C1 segment of cervical spinal cord (tissue), 14 donors: ENCODE measurements around the gene MAP2K2.
"Not testable (repeated sequence)": the region's sequence is repeated elsewhere in the genome, so short reads cannot be mapped to it uniquely, and the experiment has no call there.

Experiments used
- DNase-seq, 14 donors: peaks; one replicate each; lab custom pipeline; 2025; lab: John Stamatoyannopoulos, UW

MAP2K2 gene

GRCh38 chr19:4123615-4124568 is at the start of gene MAP2K2:
TSS of gene MAP2K2 (minus strand) at chr19:4124122. CDS start at chr19:4123875, 247 bp downstream.
- peak; percentile 16 to 96 (median 88) for DNase-seq

- DNase-seq = peak in 3 of 14 donors; percentile 1 to 7 (median 6)
These were observed 49.0 kb upstream of the MAP2K2 start for GRCh38 chr19:4172861-4173473.

- no peak for DNase-seq
These were observed 47.8 kb upstream of the MAP2K2 start for GRCh38 chr19:4171676-4172075.

GRCh38 chr19:4164262-4164661 is 40.3 kb upstream of the MAP2K2 start:
- no peak for DNase-seq

GRCh38 chr19:4161415-4162077 is 37.6 kb upstream of the MAP2K2 start:
- DNase-seq = no peak

GRCh38 chr19:4157971-4158370 is 34.0 kb upstream of the MAP2K2 start:
- not testable (repeated sequence) for DNase-seq

- DNase-seq = no peak
These were observed 33.2 kb upstream of the MAP2K2 start for GRCh38 chr19:4157164-4157563.

- DNase-seq = no peak
These were observed 30.8 kb upstream of the MAP2K2 start for GRCh38 chr19:4154571-4155312.

- no peak for DNase-seq
These were observed 28.5 kb upstream of the MAP2K2 start for GRCh38 chr19:4152241-4152998.

GRCh38 chr19:4151623-4152022 is 27.7 kb upstream of the MAP2K2 start:
- no peak for DNase-seq

- no peak for DNase-seq
These were observed 25.8 kb upstream of the MAP2K2 start for GRCh38 chr19:4149518-4150288.

GRCh38 chr19:4144666-4145249 is 20.8 kb upstream of the MAP2K2 start:
- no peak for DNase-seq

GRCh38 chr19:4142916-4143315 is 19.0 kb upstream of the MAP2K2 start:
- DNase-seq = not testable (repeated sequence)

GRCh38 chr19:4140237-4140711 is 16.4 kb upstream of the MAP2K2 start:
- peak in 1 of 14 donors; percentile 5 for DNase-seq

GRCh38 chr19:4139614-4140236 is 15.8 kb upstream of the MAP2K2 start:
- DNase-seq = peak in 11 of 14 donors; percentile 3 to 66 (median 39)

GRCh38 chr19:4138445-4138844 is 14.5 kb upstream of the MAP2K2 start:
- DNase-seq = no peak

GRCh38 chr19:4136680-4137088 is 12.8 kb upstream of the MAP2K2 start:
- no peak for DNase-seq

GRCh38 chr19:4135386-4135785 is 11.5 kb upstream of the MAP2K2 start:
- DNase-seq = not testable (repeated sequence)

- DNase-seq = no peak
These were observed 10.4 kb upstream of the MAP2K2 start for GRCh38 chr19:4134351-4134750.
